T1000 (cell line): ENCODE results near the gene KLK3.
"Not testable (repeated sequence)": the region's sequence is repeated elsewhere in the genome, so short reads cannot be mapped to it uniquely, and the experiment has no call there.

Experiments used
- DNase-seq: peaks from one replicate; lab custom pipeline; 2025; ENCODE audit warnings: mixed read lengths; lab: John Stamatoyannopoulos, UW

The KLK3 gene

GRCh38 chr19:50861496-50862286 is 7.0 kb downstream of the KLK3 start:
- DNase-seq: no peak

GRCh38 chr19:50869479-50869878 is 14.8 kb downstream of the KLK3 start:
- DNase-seq: no peak

DNA sequence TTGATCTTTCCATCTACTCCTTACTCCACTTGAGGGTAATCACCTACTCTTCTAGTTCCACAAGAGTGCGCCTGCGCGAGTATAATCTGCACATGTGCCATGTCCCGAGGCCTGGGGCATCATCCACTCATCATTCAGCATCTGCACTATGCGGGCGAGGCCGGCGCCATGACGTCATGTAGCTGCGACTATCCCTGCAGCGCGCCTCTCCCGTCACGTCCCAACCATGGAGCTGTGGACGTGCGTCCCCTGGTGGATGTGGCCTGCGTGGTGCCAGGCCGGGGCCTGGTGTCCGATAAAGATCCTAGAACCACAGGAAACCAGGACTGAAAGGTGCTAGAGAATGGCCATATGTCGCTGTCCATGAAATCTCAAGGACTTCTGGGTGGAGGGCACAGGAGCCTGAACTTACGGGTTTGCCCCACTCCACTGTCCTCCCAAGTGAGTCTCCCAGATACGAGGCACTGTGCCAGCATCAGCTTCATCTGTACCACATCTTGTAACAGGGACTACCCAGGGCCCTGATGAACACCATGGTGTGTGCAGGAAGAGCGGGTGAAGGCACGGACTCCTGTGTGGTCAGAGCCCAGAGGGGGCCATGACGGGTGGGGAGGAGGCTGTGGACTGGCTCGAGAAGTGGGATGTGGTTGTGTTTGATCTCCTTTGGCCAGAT is 15.8 kb downstream of the KLK3 start:
- DNase-seq: no peak

DNA sequence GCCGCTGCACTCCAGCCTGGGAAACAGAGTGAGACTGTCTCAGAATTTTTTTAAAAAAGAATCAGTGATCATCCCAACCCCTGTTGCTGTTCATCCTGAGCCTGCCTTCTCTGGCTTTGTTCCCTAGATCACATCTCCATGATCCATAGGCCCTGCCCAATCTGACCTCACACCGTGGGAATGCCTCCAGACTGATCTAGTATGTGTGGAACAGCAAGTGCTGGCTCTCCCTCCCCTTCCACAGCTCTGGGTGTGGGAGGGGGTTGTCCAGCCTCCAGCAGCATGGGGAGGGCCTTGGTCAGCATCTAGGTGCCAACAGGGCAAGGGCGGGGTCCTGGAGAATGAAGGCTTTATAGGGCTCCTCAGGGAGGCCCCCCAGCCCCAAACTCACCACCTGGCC is 18.3 kb downstream of the KLK3 start, which contains the start of gene KLK2:
Gene KLK2, plus strand, starts transcription at position 384 of the 400 bp plus-strand sequence. CDS start 35 bp downstream, outside the sequence.
- DNase-seq: no peak

DNA sequence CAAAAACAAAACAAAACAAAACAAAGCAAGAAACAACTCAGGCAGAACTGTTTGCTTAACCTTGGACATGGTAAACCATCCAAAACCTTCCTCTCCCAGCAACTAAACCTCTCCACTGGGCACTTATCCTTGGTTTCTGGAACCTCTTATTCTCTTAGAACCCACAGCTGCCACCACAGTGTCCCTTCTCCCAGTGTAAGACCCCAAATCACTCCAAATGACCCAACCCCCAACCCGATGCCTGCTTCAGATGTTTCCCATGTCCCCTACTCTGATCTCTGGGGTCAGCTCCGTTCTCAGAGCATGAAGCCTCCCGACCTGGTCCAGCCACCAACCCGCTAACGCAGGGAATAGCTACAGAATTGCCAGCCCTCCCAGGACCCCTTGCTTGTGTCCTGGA is 19.5 kb downstream of the KLK3 start:
- DNase-seq: no peak

- no peak for DNase-seq
Observed at GRCh38 chr19:50875795-50876422, 21.2 kb downstream of the KLK3 start.

DNA sequence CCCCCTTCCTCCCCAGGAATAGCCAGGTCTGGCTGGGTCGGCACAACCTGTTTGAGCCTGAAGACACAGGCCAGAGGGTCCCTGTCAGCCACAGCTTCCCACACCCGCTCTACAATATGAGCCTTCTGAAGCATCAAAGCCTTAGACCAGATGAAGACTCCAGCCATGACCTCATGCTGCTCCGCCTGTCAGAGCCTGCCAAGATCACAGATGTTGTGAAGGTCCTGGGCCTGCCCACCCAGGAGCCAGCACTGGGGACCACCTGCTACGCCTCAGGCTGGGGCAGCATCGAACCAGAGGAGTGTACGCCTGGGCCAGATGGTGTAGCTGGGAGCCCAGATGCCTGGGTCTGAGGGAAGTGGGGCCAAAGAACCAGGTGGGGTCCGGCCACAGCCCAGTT is 21.7 kb downstream of the KLK3 start:
- DNase-seq: no peak

DNA sequence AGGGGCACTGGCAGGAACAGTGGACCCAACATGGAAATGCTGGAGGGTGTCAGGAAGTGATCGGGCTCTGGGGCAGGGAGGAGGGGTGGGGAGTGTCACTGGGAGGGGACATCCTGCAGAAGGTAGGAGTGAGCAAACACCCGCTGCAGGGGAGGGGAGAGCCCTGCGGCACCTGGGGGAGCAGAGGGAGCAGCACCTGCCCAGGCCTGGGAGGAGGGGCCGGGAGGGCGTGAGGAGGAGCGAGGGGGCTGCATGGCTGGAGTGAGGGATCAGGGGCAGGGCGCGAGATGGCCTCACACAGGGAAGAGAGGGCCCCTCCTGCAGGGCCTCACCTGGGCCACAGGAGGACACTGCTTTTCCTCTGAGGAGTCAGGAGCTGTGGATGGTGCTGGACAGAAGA is 22.6 kb downstream of the KLK3 start:
- DNase-seq: no peak

DNA sequence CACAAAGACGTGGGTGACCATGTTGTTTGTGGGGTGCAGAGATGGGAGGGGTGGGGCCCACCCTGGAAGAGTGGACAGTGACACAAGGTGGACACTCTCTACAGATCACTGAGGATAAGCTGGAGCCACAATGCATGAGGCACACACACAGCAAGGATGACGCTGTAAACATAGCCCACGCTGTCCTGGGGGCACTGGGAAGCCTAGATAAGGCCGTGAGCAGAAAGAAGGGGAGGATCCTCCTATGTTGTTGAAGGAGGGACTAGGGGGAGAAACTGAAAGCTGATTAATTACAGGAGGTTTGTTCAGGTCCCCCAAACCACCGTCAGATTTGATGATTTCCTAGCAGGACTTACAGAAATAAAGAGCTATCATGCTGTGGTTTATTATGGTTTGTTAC is 24.1 kb downstream of the KLK3 start:
- no peak for DNase-seq

DNA sequence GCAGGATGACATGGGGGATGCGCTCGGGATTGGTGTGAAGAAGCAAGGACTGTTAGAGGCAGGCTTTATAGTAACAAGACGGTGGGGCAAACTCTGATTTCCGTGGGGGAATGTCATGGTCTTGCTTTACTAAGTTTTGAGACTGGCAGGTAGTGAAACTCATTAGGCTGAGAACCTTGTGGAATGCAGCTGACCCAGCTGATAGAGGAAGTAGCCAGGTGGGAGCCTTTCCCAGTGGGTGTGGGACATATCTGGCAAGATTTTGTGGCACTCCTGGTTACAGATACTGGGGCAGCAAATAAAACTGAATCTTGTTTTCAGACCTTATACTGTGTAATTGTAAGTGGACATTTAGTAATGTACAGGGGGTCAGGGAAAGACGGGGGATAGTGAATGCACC is 25.5 kb downstream of the KLK3 start:
- no peak for DNase-seq

GRCh38 chr19:50882188-50882587 is 27.5 kb downstream of the KLK3 start:
- no peak for DNase-seq

DNA sequence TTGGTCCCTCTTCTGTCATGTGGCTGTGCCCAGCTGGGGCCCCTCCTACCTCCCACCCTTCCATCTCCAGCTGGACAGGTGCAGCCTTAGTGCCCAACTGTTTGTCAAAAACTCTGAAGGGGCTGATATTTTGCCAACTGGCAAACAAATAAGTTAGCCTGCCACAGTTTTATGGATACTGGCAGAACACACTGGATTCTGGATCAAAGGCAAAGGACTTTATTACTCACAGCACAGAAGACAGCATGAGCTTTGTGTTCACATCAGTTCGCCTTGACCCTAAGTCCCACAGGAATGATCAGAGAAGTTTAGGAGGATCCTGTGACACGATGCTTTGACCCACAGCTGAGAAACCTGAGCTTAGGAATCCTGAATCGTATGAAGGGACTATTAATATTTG is 34.9 kb downstream of the KLK3 start:
- no peak for DNase-seq

- no peak for DNase-seq
Observed at GRCh38 chr19:50890422-50891252, 35.9 kb downstream of the KLK3 start.

- no peak for DNase-seq
Observed at GRCh38 chr19:50891253-50891625, 36.5 kb downstream of the KLK3 start.

GRCh38 chr19:50893047-50893736 is 38.5 kb downstream of the KLK3 start:
- DNase-seq: no peak

GRCh38 chr19:50894478-50895356 is 40.0 kb downstream of the KLK3 start:
- no peak for DNase-seq

GRCh38 chr19:50896089-50896590 is 41.4 kb downstream of the KLK3 start:
- DNase-seq: not testable (repeated sequence)

DNA sequence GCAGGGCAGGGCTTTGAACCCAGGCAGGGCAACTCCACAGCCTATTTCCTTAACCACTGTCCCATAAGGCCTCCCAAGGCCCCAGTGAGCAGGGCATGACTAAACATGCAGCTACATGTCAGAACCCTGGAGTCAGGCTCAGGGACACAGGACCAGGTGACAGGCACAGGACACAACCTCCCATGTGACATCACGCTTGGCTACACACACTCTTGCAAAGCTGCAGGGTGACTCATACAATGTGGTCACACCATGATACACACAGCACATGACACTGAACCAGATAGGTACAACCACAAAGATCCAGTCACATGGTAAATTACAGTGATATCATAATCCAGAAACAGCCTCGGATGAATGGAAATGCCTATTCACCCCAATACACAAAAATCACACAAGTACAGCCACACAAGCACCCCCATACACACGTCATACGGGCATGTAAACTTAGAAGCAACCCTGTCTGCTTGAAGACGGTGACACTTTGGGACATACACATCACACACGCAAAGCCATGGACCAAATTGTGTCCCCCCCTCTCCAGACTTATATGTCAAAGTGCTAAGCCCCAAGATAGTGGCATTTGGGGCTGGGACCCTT is 42.0 kb downstream of the KLK3 start:
- DNase-seq: no peak

- DNase-seq: no peak
Observed at GRCh38 chr19:50897191-50897607, 42.5 kb downstream of the KLK3 start.

DNA sequence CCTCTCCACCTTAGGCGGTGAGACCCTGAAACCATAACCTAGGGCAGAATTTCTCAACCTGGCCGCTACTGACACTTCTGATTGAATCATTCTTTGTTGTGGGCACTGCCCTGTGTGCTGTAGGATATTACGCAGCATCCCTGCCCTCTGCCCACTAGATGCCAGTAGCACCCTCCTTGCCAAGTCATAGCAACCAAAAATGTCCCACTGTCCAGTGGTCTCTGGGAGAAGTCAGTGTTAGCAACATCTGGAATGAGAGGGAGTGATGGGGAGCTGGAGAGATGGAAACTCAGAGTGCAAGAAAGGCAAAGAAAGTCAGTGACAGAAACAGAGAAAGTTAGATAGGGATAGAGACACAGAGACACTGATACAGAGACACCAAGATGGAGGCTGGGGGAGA is 42.9 kb downstream of the KLK3 start:
- DNase-seq: no peak
